K562 (cell line): ENCODE results near the gene THAP12. TPM values are rescaled to one million over a fixed set of nuclear protein-coding genes. Genes with fewer than 3 reads are reported as not detected.

Experiments used
- CBX3 ChIP-seq, 2 experiments: IDR thresholded peaks; 1 replicate in 1 of 2; 2 replicates in 1 of 2; pipeline ENCODE4 v1.6.1; 2012; ENCODE audit warnings: inconsistent platforms in 2 of 2, low read length in 2 of 2, borderline replicate concordance in 1 of 2, control low read depth in 1 of 2
- MCM7 ChIP-seq, 2 experiments: fragments of 450-650 bp; IDR thresholded peaks; 2 replicates each; pipeline ENCODE4 v1.6.1; 2016 to 2018
- MEIS2 ChIP-seq: fragments of 450-650 bp; IDR thresholded peaks from 2 replicates; pipeline ENCODE4 v1.6.1; 2014; ENCODE audit warnings: mild to moderate bottlenecking; ENCODE audit not compliant: partially characterized antibody
- RUNX1 ChIP-seq: sonication (generic); IDR thresholded peaks from 2 replicates; pipeline ENCODE4 v1.6.1; 2016; ENCODE audit warnings: antibody characterized with exemption, low read depth
- TSHZ1 ChIP-seq: fragments of 250-450 bp; sonication (Bioruptor Pico); IDR thresholded peaks from 2 replicates; pipeline ENCODE4 v1.4.0; 2020; ENCODE audit warnings: mild to moderate bottlenecking, moderate library complexity
- ZBTB40 ChIP-seq, 2 experiments: fragments of 450-650 bp in 1 of 2; sonication (generic) in 1 of 2; formaldehyde crosslinking in 1 of 2; IDR thresholded peaks; 2 replicates each; pipeline versions ENCODE4 v1.7.1 to v1.9.0; 2016 to 2022; ENCODE audit warnings: inconsistent platforms in 1 of 2, mild to moderate bottlenecking in 1 of 2, missing genetic modification reagents in 1 of 2
- ZNF354B ChIP-seq: fragments of 250-450 bp; sonication (Bioruptor Pico); IDR thresholded peaks from 2 replicates; pipeline ENCODE4 v1.4.0; 2020
- ZNF785 ChIP-seq: fragments of 250-450 bp; sonication (Bioruptor Pico); IDR thresholded peaks from 2 replicates; pipeline ENCODE4 v1.4.0; 2020; ENCODE audit warnings: mild to moderate bottlenecking
- polyA plus RNA-seq, 8 experiments: library from polyadenylated mRNA; depleted of rRNA in 4 of 8; stranded (reverse) in 5 of 8; unstranded in 3 of 8; fragments of >200 nt; fragmentation: Nextera tagmentation in 2 of 8; fragmentation: Illumina TruSeq in 1 of 8; extraction: Ambion mirVana in 2 of 8; extraction: Trizol in 1 of 8; gene quantifications; 2 replicates each; pipeline versions ENCODE4 v1.2.1 to v1.2.3, GENCODE V29; 2011 to 2014; ENCODE audit warnings: inconsistent platforms in 1 of 8, missing spikeins in 1 of 8
- total RNA-seq, 7 experiments: library from RNA; depleted of rRNA in 6 of 7; stranded (reverse); fragments of >200 nt in 6 of 7; fragmentation: Illumina TruSeq in 2 of 7; extraction: Trizol in 2 of 7; gene quantifications; 2 replicates each; pipeline versions ENCODE4 v1.2.1 to v1.2.3, GENCODE V29; 2011 to 2021; ENCODE audit warnings: low replicate concordance in 1 of 7
- TF ChIP-seq, protein P1 (sequence below): fragments of 450-650 bp; formaldehyde crosslinking; IDR thresholded peaks from 2 replicates; pipeline ENCODE4 v1.4.0; 2022; ENCODE audit warnings: missing genetic modification characterization

Gene THAP12
- total and polyA plus RNA-seq, 9 of the 15 experiments (the other 6 are each of a cell fraction or from before 2014, with no cell fraction given) = 28.1 to 103 (median 57.8) TPM

GRCh38 chr11:76415073-76415472 lies 34.1 kb upstream of the THAP12 start (continued):
- TF ChIP-seq ZBTB40 (IDR thresholded peaks at IDR 0.05) (no peak), ZBTB40 (CRISPR knock-in tag; IDR thresholded peaks at IDR 0.05) (no peak), CBX3 (IDR thresholded peaks at IDR 0.05; ENCODE audit: borderline replicate concordance in 1 of 2, low read length in 2 of 2) (no peak), RUNX1 (no peak), TSHZ1 (CRISPR knock-in tag) (no peak), ZNF785 (CRISPR knock-in tag) (no peak), MEIS2 (no peak), ZNF354B (CRISPR knock-in tag) (no peak), MCM7 (IDR thresholded peaks at IDR 0.05) (no peak)
- TF ChIP-seq, protein P1, sequence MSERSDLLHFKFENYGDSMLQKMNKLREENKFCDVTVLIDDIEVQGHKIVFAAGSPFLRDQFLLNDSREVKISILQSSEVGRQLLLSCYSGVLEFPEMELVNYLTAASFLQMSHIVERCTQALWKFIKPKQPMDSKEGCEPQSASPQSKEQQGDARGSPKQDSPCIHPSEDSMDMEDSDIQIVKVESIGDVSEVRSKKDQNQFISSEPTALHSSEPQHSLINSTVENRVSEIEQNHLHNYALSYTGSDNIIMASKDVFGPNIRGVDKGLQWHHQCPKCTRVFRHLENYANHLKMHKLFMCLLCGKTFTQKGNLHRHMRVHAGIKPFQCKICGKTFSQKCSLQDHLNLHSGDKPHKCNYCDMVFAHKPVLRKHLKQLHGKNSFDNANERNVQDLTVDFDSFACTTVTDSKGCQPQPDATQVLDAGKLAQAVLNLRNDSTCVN = no peak
- TF ChIP-seq, all 486 proteins: peak for 0
